ENCODE data around the gene ZNF32. TPM values are rescaled to one million over a fixed set of nuclear protein-coding genes. Genes with fewer than 3 reads are reported as not detected.

ZNF32 gene
- total and polyA plus RNA-seq, 2 of the 4 experiments (the other 2 are of a cell fraction) = 30.1 to 31.2 TPM

GRCh38 chr10:43594944-43595589 lies 53.6 kb downstream of the ZNF32 start:
- peak overlapping the region; percentile 28 for H3K4me3 ChIP-seq (ENCODE audit: insufficient read depth, low read depth, low read length)
- no peak overlapping the region for H2AK5ac ChIP-seq (ENCODE audit: low read depth, low read length)
- no TSS peak for BruUV-seq (replicated peaks)
- H3K9me3 ChIP-seq (ENCODE audit: control insufficient read depth, insufficient read depth, low read length) = peaks cover 12% of the 10 kb centered on the region
- peaks cover 3% of the 10 kb centered on the region for H3K27me3 ChIP-seq (ENCODE audit: control insufficient read depth, insufficient read depth, low read length)
- H3K56ac ChIP-seq (ENCODE audit: extremely low read depth, insufficient read depth, low read length) = no peak overlapping the region
- peak overlapping the region; percentile 93 for H2AFZ ChIP-seq (replicated peaks; ENCODE audit: low read length, poor library complexity)
- H2BK20ac ChIP-seq (ENCODE audit: low read depth, low read length) = peak overlapping the region; percentile 20; the same call in 1 of the 2 replicates
- peak overlapping the region; percentile 46 for H3K4ac ChIP-seq (ENCODE audit: low read depth, low read length)
- H4K8ac ChIP-seq (ENCODE audit: low read depth in 2 of 2, low read length in 2 of 2) = peak overlapping the region; percentile 88 to 93
- H3K27ac ChIP-seq (ENCODE audit: insufficient read depth, low read length) = peak overlapping the region; percentile 30; the same call in 1 of the 2 replicates
- ChIA-PET POLR2A (ENCODE audit: unreplicated experiment) (no interaction called here), CTCF (interaction anchor here (0.6 kb wide), 2 partner anchors 14 to 69 kb away, joined by 3 read pairs; no protein-coding TSS in a partner anchor)
- ATAC-seq (ENCODE audit: low read depth) = peak; percentile 84
- intact Hi-C loops (cut with micrococcal nuclease) = no loop called here
- peak overlapping the region; percentile 92 for H4K5ac ChIP-seq (ENCODE audit: low read depth, low read length)
- no peaks in the 10 kb centered on the region for H4K20me1 ChIP-seq (ENCODE audit: insufficient read depth, low read length)
- H2BK120ac ChIP-seq (ENCODE audit: low read depth, low read length) = peak overlapping the region; percentile 82
- TF ChIP-seq CHD1 (IDR thresholded peaks at IDR 0.05; ENCODE audit: low read depth, low read length) = no peak
- TF ChIP-seq RCOR1 (IDR thresholded peaks at IDR 0.05; ENCODE audit: insufficient replicate concordance, low read length) = no peak
- TF ChIP-seq NFE2L2 (IDR thresholded peaks at IDR 0.05; ENCODE audit: low read depth, low read length) = no peak
- TF ChIP-seq MAFK (IDR thresholded peaks at IDR 0.05; ENCODE audit: low read depth, low read length) = no peak
- TF ChIP-seq POLR2A (IDR thresholded peaks at IDR 0.05; ENCODE audit: low read depth, low read length) = no peak
- no peak for TF ChIP-seq CTCF (conservative IDR thresholded peaks at IDR 0.05; ENCODE audit: low read depth, low read length)
- no peak for TF ChIP-seq USF2 (IDR thresholded peaks at IDR 0.05; ENCODE audit: low read depth, low read length)
- no peak for TF ChIP-seq FOS (IDR thresholded peaks at IDR 0.05; ENCODE audit: low read depth, low read length)
- no peak for TF ChIP-seq RAD21 (IDR thresholded peaks at IDR 0.05; ENCODE audit: low read length)
- H3K18ac ChIP-seq (ENCODE audit: low read depth, low read length) = peak overlapping the region; percentile 84
- H3K4me2 ChIP-seq (ENCODE audit: low read depth, low read length) = peak overlapping the region; percentile 97
- no peaks in the 10 kb centered on the region for H3K79me1 ChIP-seq (ENCODE audit: low read depth in 1 of 2, low read length in 2 of 2)
- peak; percentile 50 for DNase-seq
- H2BK15ac ChIP-seq (ENCODE audit: low read depth, low read length) = no peak overlapping the region; the same call in 2 of the 3 replicates
- peak overlapping the region; percentile 94 for H3K14ac ChIP-seq (replicated peaks; ENCODE audit: low read depth, low read length)
- H3K9ac ChIP-seq (ENCODE audit: low read depth, low read length) = peak overlapping the region; percentile 82
- H3K4me1 ChIP-seq (ENCODE audit: control insufficient read depth, insufficient read depth, low read length) = peaks cover 3% of the 10 kb centered on the region; the same call in 1 of the 2 replicates
- in situ Hi-C loops (cut with MboI; ENCODE audit: low sequenced_read_pairs) = no loop called here
- H3K36me3 ChIP-seq (ENCODE audit: control insufficient read depth, insufficient read depth, low read length) = no peaks in the 10 kb centered on the region
- 0% methylated on average over 1 of the region's 8 CpGs; no CpG with 5 or more reads in 1 of the 2 experiments for WGBS, 2 experiments (ENCODE audit: extremely low coverage in 2 of 2, insufficient read length in 1 of 2)
- H3K9me1 ChIP-seq (ENCODE audit: insufficient read depth, low read length) = no peaks in the 10 kb centered on the region
- H2BK5ac ChIP-seq (ENCODE audit: low read depth, low read length, poor library complexity, severe bottlenecking) = no peak overlapping the region
- H2AK9ac ChIP-seq (replicated peaks; ENCODE audit: low read depth, low read length, poor library complexity) = no peak overlapping the region
- H4K91ac ChIP-seq (ENCODE audit: insufficient read depth, low read depth, low read length) = peak overlapping the region; percentile 74
- dilution Hi-C loops (cut with HindIII; ENCODE audit: low sequenced_read_pairs, unreplicated experiment) = no loop called here
- peak overlapping the region; percentile 69; the same call in 1 of the 2 replicates for H3K23ac ChIP-seq (ENCODE audit: low read depth, low read length)
